Measurements from ENCODE around the gene PRR5.

The PRR5 gene

GRCh38 chr22:44707752-44708151 is 5.7 kb downstream of the PRR5 start:
- no peak overlapping the region for H3K4me3 ChIP-seq (ENCODE audit: low read depth, low read length)
- TF ChIP-seq CTCF (IDR thresholded peaks at IDR 0.05; ENCODE audit: low read depth, low read length, missing control alignments): no peak
- DNase-seq (ENCODE audit: low read depth): no peak

GRCh38 chr22:44709881-44710392 is 7.9 kb downstream of the PRR5 start:
- no peak overlapping the region for H3K4me3 ChIP-seq (ENCODE audit: low read depth, low read length)
- no peak for DNase-seq (ENCODE audit: low read depth)
- no peak for TF ChIP-seq CTCF (IDR thresholded peaks at IDR 0.05; ENCODE audit: low read depth, low read length, missing control alignments)

- no peak for TF ChIP-seq CTCF (IDR thresholded peaks at IDR 0.05; ENCODE audit: low read depth, low read length, missing control alignments)
- DNase-seq (ENCODE audit: low read depth): no peak
- no peak overlapping the region for H3K4me3 ChIP-seq (ENCODE audit: low read depth, low read length)
Measured at GRCh38 chr22:44710474-44711240, 8.7 kb downstream of the PRR5 start.

GRCh38 chr22:44711241-44711560 is 9.2 kb downstream of the PRR5 start:
- TF ChIP-seq CTCF (IDR thresholded peaks at IDR 0.05; ENCODE audit: low read depth, low read length, missing control alignments): no peak
- H3K4me3 ChIP-seq (ENCODE audit: low read depth, low read length): no peak overlapping the region
- no peak for DNase-seq (ENCODE audit: low read depth)

- TF ChIP-seq CTCF (IDR thresholded peaks at IDR 0.05; ENCODE audit: low read depth, low read length, missing control alignments): no peak
- DNase-seq (ENCODE audit: low read depth): no peak
- no peak overlapping the region for H3K4me3 ChIP-seq (ENCODE audit: low read depth, low read length)
Measured at GRCh38 chr22:44711690-44712555, 9.9 kb downstream of the PRR5 start.

- H3K4me3 ChIP-seq (ENCODE audit: low read depth, low read length): no peak overlapping the region
- no peak for TF ChIP-seq CTCF (IDR thresholded peaks at IDR 0.05; ENCODE audit: low read depth, low read length, missing control alignments)
- DNase-seq (ENCODE audit: low read depth): no peak
Measured at GRCh38 chr22:44712962-44713361, 11.0 kb downstream of the PRR5 start.
